Colonic mucosa (tissue), 4 donors: ENCODE data around the gene TIFAB. TPM values are rescaled to one million over a fixed set of nuclear protein-coding genes. Genes with fewer than 3 reads are reported as not detected.
A peak's percentile ranks its signal among the peaks of the same experiment; 100 is the strongest.

Experiments
- DNase-seq: peaks from one replicate; pipeline ENCODE4 v3.0.0-alpha.2; 2020
- H3K27ac ChIP-seq: fragments of 200-600 bp; one replicate; pipeline ENCODE4 v1.8.0; 2021
- H3K27me3 ChIP-seq: fragments of 200-600 bp; one replicate; pipeline ENCODE4 v1.8.0; 2021
- H3K36me3 ChIP-seq: fragments of 200-600 bp; one replicate; pipeline ENCODE4 v1.8.0; 2021
- H3K4me1 ChIP-seq: fragments of 200-600 bp; one replicate; pipeline ENCODE4 v1.8.0; 2021; ENCODE audit warnings: mild to moderate bottlenecking
- H3K4me3 ChIP-seq: fragments of 200-600 bp; one replicate; pipeline ENCODE4 v1.8.0; 2021
- H3K9ac ChIP-seq, 2 donors: one replicate each; pipeline ENCODE4 v1.7.0; 2013; ENCODE audit warnings: control low read depth in 2 of 2, low read depth in 2 of 2, low read length in 2 of 2
- H3K9me3 ChIP-seq: fragments of 200-600 bp; one replicate; pipeline ENCODE4 v1.8.0; 2021
- intact Hi-C: fragments of 100-400 bp; cut with DNase I; formaldehyde crosslinking; loops from one replicate; pipeline ENCODE4 v1.14.1; 2022
- total RNA-seq, 2 donors: library from RNA; stranded (reverse); fragmentation: NEBNext Ultra II Directional in 1 of 2; extraction: Animal tissue kit (Norgen Biotek cat#: 25700) in 1 of 2; gene quantifications; one replicate each; pipeline ENCODE4 v1.2.1, GENCODE V29; 2021
- TF ChIP-seq, protein P1 (sequence below): fragments of 200-600 bp; IDR thresholded peaks from one replicate; pipeline ENCODE4 v1.8.0; 2022; ENCODE audit warnings: antibody characterized with exemption, mild to moderate bottlenecking
- donor health status: healthy.
- donor health status: DM: no; HTN: no; CAD: no.
- donor health status: DM: no; HTN: no; CAD: no.

TIFAB gene
- total RNA-seq, 2 donors from 2014 or later, result 0.07 to 0.42 TPM

GRCh38 chr5:135443161-135443960 is 8.8 kb downstream of the TIFAB start:
- no peaks in the 10 kb centered on the region for H3K4me1 ChIP-seq
- no peak overlapping the region for H3K4me3 ChIP-seq
- H3K36me3 ChIP-seq, result no peaks in the 10 kb centered on the region
- peak; percentile 11 for DNase-seq
- intact Hi-C loops, result no loop called here
- no peaks in the 10 kb centered on the region for H3K27me3 ChIP-seq
- H3K27ac ChIP-seq, result no peak overlapping the region
- H3K9ac ChIP-seq, result no peak overlapping the region
- TF ChIP-seq, protein P1, sequence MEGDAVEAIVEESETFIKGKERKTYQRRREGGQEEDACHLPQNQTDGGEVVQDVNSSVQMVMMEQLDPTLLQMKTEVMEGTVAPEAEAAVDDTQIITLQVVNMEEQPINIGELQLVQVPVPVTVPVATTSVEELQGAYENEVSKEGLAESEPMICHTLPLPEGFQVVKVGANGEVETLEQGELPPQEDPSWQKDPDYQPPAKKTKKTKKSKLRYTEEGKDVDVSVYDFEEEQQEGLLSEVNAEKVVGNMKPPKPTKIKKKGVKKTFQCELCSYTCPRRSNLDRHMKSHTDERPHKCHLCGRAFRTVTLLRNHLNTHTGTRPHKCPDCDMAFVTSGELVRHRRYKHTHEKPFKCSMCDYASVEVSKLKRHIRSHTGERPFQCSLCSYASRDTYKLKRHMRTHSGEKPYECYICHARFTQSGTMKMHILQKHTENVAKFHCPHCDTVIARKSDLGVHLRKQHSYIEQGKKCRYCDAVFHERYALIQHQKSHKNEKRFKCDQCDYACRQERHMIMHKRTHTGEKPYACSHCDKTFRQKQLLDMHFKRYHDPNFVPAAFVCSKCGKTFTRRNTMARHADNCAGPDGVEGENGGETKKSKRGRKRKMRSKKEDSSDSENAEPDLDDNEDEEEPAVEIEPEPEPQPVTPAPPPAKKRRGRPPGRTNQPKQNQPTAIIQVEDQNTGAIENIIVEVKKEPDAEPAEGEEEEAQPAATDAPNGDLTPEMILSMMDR, result no peak
- no peaks in the 10 kb centered on the region for H3K9me3 ChIP-seq

GRCh38 chr5:135442431-135443160 is 9.6 kb downstream of the TIFAB start:
- Histone ChIP-seq H3K4me1 (no peaks in the 10 kb centered on the region), H3K27ac (no peak overlapping the region), H3K4me3 (no peak overlapping the region), H3K36me3 (no peaks in the 10 kb centered on the region), H3K9ac (no peak overlapping the region), H3K27me3 (no peaks in the 10 kb centered on the region), H3K9me3 (no peaks in the 10 kb centered on the region)
- TF ChIP-seq, protein P1, result no peak
- no peak for DNase-seq
- intact Hi-C loops, result no loop called here

GRCh38 chr5:135441919-135442318 is 10.2 kb downstream of the TIFAB start:
- DNase-seq, result no peak
- H3K4me3 ChIP-seq, result no peak overlapping the region
- TF ChIP-seq, protein P1, result no peak
- no peak overlapping the region for H3K9ac ChIP-seq
- no peaks in the 10 kb centered on the region for H3K4me1 ChIP-seq
- intact Hi-C loops, result no loop called here
- no peaks in the 10 kb centered on the region for H3K36me3 ChIP-seq
- no peak overlapping the region for H3K27ac ChIP-seq
- no peaks in the 10 kb centered on the region for H3K27me3 ChIP-seq
- H3K9me3 ChIP-seq, result no peaks in the 10 kb centered on the region

DNA sequence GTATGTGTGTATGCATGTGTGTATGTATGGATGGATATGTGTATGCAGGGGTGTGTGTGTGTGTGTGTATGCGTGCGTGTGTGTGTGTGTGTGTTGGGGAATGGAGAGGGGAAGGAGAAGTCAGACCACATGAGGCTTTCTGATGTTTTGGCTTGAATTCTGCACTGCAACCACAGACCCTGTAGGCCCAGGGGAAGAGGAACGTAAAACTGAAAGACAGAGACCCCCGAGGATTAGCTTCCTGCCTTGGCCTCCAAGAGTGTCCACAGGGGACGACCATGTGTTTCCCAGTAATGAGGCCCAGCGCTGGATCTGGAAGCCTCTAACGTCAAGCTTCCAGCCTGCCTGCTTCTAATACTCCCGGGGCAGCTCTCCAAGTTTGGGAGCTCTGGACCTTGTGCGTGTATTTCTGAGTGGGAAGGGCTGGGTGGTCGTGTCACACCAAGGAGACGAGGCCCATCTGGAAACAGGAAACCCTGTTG is 10.8 kb downstream of the TIFAB start:
- no peak overlapping the region for H3K4me3 ChIP-seq
- no peaks in the 10 kb centered on the region for H3K36me3 ChIP-seq
- no peaks in the 10 kb centered on the region for H3K27me3 ChIP-seq
- TF ChIP-seq, protein P1, result no peak
- intact Hi-C loops, result no loop called here
- H3K9me3 ChIP-seq, result no peaks in the 10 kb centered on the region
- peak; percentile 19 for DNase-seq
- no peak overlapping the region for H3K27ac ChIP-seq
- H3K4me1 ChIP-seq, result no peaks in the 10 kb centered on the region
- H3K9ac ChIP-seq, result no peak overlapping the region

- no peak overlapping the region for H3K9ac ChIP-seq
- H3K36me3 ChIP-seq, result no peaks in the 10 kb centered on the region
- intact Hi-C loops, result no loop called here
- no peak for DNase-seq
- no peaks in the 10 kb centered on the region for H3K4me1 ChIP-seq
- H3K4me3 ChIP-seq, result no peak overlapping the region
- H3K27me3 ChIP-seq, result no peaks in the 10 kb centered on the region
- TF ChIP-seq, protein P1, result no peak
- H3K9me3 ChIP-seq, result no peaks in the 10 kb centered on the region
- no peak overlapping the region for H3K27ac ChIP-seq
Measured at GRCh38 chr5:135440916-135441315, 11.2 kb downstream of the TIFAB start.
